Endothelial cell of umbilical vein (primary cell): ENCODE results near the gene ZNF483. TPM values are rescaled to one million over a fixed set of nuclear protein-coding genes. Genes with fewer than 3 reads are reported as not detected.

Experiments used
- polyA plus RNA-seq, 4 experiments: library from polyadenylated mRNA; depleted of rRNA in 3 of 4; stranded (reverse) in 3 of 4; unstranded in 1 of 4; fragments of >200 nt; gene quantifications; 2 replicates each; pipeline versions ENCODE4 v1.2.1 to v1.2.3, GENCODE V29; 2011 to 2012; ENCODE audit warnings: missing spikeins in 1 of 4
- total RNA-seq: library from RNA; stranded (reverse); gene quantifications from 2 replicates; pipeline ENCODE4 v1.2.3, GENCODE V29; 2021

Gene ZNF483
- total and polyA plus RNA-seq, 2 donors (not counting 3 experiments of a cell fraction or from before 2014, with no cell fraction given) = 0.23 to 2.0 TPM

Other genes starting within 250 kb of the ZNF483 start
- gene OR2K2, start 195.0 kb upstream of the ZNF483 start, total RNA-seq = not detected in 2 replicates
- gene OR2K2, start 195.0 kb upstream of the ZNF483 start, polyA plus RNA-seq = not detected in 2 replicates
- gene ECPAS, start 40.8 kb upstream of the ZNF483 start, total RNA-seq = 72.3 and 89.3 TPM in 2 replicates
- 12.0 and 17.9 TPM in 2 replicates for gene ECPAS, start 40.8 kb upstream of the ZNF483 start, polyA plus RNA-seq
- 79.1 and 101 TPM in 2 replicates for gene PTGR1, start 74.5 kb downstream of the ZNF483 start, total RNA-seq
- gene PTGR1, start 74.5 kb downstream of the ZNF483 start, polyA plus RNA-seq = 46.0 and 70.3 TPM in 2 replicates
- gene DNAJC25, start 106.2 kb downstream of the ZNF483 start, total RNA-seq = 5.2 and 5.5 TPM in 2 replicates
- gene DNAJC25, start 106.2 kb downstream of the ZNF483 start, polyA plus RNA-seq = 1.7 and 2.1 TPM in 2 replicates
- gene GNG10, start 136.4 kb downstream of the ZNF483 start, total RNA-seq = 32.9 and 33.0 TPM in 2 replicates
- 22.3 and 31.9 TPM in 2 replicates for gene GNG10, start 136.4 kb downstream of the ZNF483 start, polyA plus RNA-seq